Superior temporal gyrus (tissue), 1 donor: ENCODE data around the gene RAB40C.
A peak's percentile ranks its signal among the peaks of the same experiment; 100 is the strongest.

ENCODE experiments used
- DNase-seq: peaks from one replicate; pipeline ENCODE4 v3.0.0-alpha.2; 2016; ENCODE audit errors: extremely low spot score

The RAB40C gene

GRCh38 chr16:667780-668518, 78.1 kb downstream of the RAB40C start, which contains the start of gene RHOT2:
RHOT2 (plus strand) TSS chr16:668132; CDS start chr16:668200, 68 bp downstream.
- peak; percentile 93 for DNase-seq

GRCh38 chr16:668519-669171, 78.8 kb downstream of the RAB40C start:
- no peak for DNase-seq

GRCh38 chr16:669666-670065, 79.8 kb downstream of the RAB40C start:
- DNase-seq: no peak

- DNase-seq: no peak
Measured at GRCh38 chr16:670485-671352, 80.9 kb downstream of the RAB40C start.

GRCh38 chr16:671353-672131, 81.7 kb downstream of the RAB40C start:
- no peak for DNase-seq

GRCh38 chr16:672371-672770, 82.5 kb downstream of the RAB40C start:
- no peak for DNase-seq

GRCh38 chr16:672851-673250, 83.0 kb downstream of the RAB40C start:
- no peak for DNase-seq

- no peak for DNase-seq
Measured at GRCh38 chr16:673399-673991, 83.6 kb downstream of the RAB40C start.

GRCh38 chr16:674214-674881, 84.5 kb downstream of the RAB40C start:
- no peak for DNase-seq

GRCh38 chr16:674968-675883, 85.4 kb downstream of the RAB40C start, which contains the start of gene RHBDL1:
RHBDL1 (plus strand) TSS chr16:675671; CDS start chr16:675791, 120 bp downstream.
- DNase-seq: no peak

- DNase-seq: no peak
Measured at GRCh38 chr16:675884-676564, 86.2 kb downstream of the RAB40C start.

GRCh38 chr16:676565-676902, 86.7 kb downstream of the RAB40C start:
- DNase-seq: no peak

- DNase-seq: no peak
Measured at GRCh38 chr16:676913-677312, 87.0 kb downstream of the RAB40C start.

- no peak for DNase-seq
Measured at GRCh38 chr16:677316-678190, 87.7 kb downstream of the RAB40C start.

GRCh38 chr16:678209-678857, 88.5 kb downstream of the RAB40C start:
- DNase-seq: no peak
